ES-I3 (cell line): Measurements from ENCODE around the gene S100A10.

Experiments used
- H3K36me3 ChIP-seq: 2 replicates; pipeline ENCODE4 v1.6.1; 2013; ENCODE audit warnings: mild to moderate bottlenecking, low read length, control low read depth, moderate library complexity; ENCODE audit not compliant: insufficient read depth
- H3K4me1 ChIP-seq: 2 replicates; pipeline ENCODE4 v1.6.1; 2013; ENCODE audit warnings: mild to moderate bottlenecking, control low read depth, low read length; ENCODE audit not compliant: insufficient read depth
- H3K9ac ChIP-seq: 2 replicates; pipeline ENCODE4 v1.6.1; 2013; ENCODE audit warnings: low read depth, mild to moderate bottlenecking, low read length, moderate library complexity
- H3K9me3 ChIP-seq: 2 replicates; pipeline ENCODE4 v1.6.1; 2013; ENCODE audit warnings: mild to moderate bottlenecking, low read length, moderate library complexity; ENCODE audit not compliant: control insufficient read depth, insufficient read depth

S100A10 gene

GRCh38 chr1:151970626-151971025 lies 23.0 kb downstream of the S100A10 start:
- Histone ChIP-seq H3K9me3 (no peaks in the 10 kb centered on the region), H3K9ac (no peak overlapping the region), H3K4me1 (peaks cover 26% of the 10 kb centered on the region), H3K36me3 (no peaks in the 10 kb centered on the region)

GRCh38 chr1:151970128-151970527 lies 23.5 kb downstream of the S100A10 start:
- no peak overlapping the region for H3K9ac ChIP-seq
- H3K36me3 ChIP-seq, result no peaks in the 10 kb centered on the region
- H3K9me3 ChIP-seq, result no peaks in the 10 kb centered on the region
- peaks cover 26% of the 10 kb centered on the region for H3K4me1 ChIP-seq

- no peak overlapping the region for H3K9ac ChIP-seq
- no peaks in the 10 kb centered on the region for H3K9me3 ChIP-seq
- no peaks in the 10 kb centered on the region for H3K36me3 ChIP-seq
- peaks cover 24% of the 10 kb centered on the region for H3K4me1 ChIP-seq
Measured at GRCh38 chr1:151968791-151969399, 24.8 kb downstream of the S100A10 start.

- H3K9ac ChIP-seq, result no peak overlapping the region
- H3K36me3 ChIP-seq, result no peaks in the 10 kb centered on the region
- no peaks in the 10 kb centered on the region for H3K9me3 ChIP-seq
- H3K4me1 ChIP-seq, result peaks cover 16% of the 10 kb centered on the region
Measured at GRCh38 chr1:151968058-151968457, 25.6 kb downstream of the S100A10 start.

- H3K36me3 ChIP-seq, result no peaks in the 10 kb centered on the region
- no peak overlapping the region for H3K9ac ChIP-seq
- no peaks in the 10 kb centered on the region for H3K9me3 ChIP-seq
- H3K4me1 ChIP-seq, result peaks cover 9% of the 10 kb centered on the region
Measured at GRCh38 chr1:151967091-151967490, 26.6 kb downstream of the S100A10 start.

- H3K4me1 ChIP-seq, result peaks cover 9% of the 10 kb centered on the region
- H3K36me3 ChIP-seq, result no peaks in the 10 kb centered on the region
- no peak overlapping the region for H3K9ac ChIP-seq
- H3K9me3 ChIP-seq, result no peaks in the 10 kb centered on the region
Measured at GRCh38 chr1:151966061-151966460, 27.6 kb downstream of the S100A10 start.

- no peaks in the 10 kb centered on the region for H3K9me3 ChIP-seq
- H3K4me1 ChIP-seq, result peaks cover 3% of the 10 kb centered on the region
- no peak overlapping the region for H3K9ac ChIP-seq
- no peaks in the 10 kb centered on the region for H3K36me3 ChIP-seq
Measured at GRCh38 chr1:151964510-151964909, 29.1 kb downstream of the S100A10 start.

- H3K36me3 ChIP-seq, result no peaks in the 10 kb centered on the region
- H3K4me1 ChIP-seq, result peaks cover 2% of the 10 kb centered on the region
- no peak overlapping the region for H3K9ac ChIP-seq
- H3K9me3 ChIP-seq, result no peaks in the 10 kb centered on the region
Measured at GRCh38 chr1:151963288-151963687, 30.4 kb downstream of the S100A10 start.

- Histone ChIP-seq H3K9ac (no peak overlapping the region), H3K36me3 (no peaks in the 10 kb centered on the region), H3K9me3 (no peaks in the 10 kb centered on the region), H3K4me1 (no peaks in the 10 kb centered on the region)
Measured at GRCh38 chr1:151961833-151962232, 31.8 kb downstream of the S100A10 start.

- H3K9ac ChIP-seq, result no peak overlapping the region
- no peaks in the 10 kb centered on the region for H3K36me3 ChIP-seq
- no peaks in the 10 kb centered on the region for H3K4me1 ChIP-seq
- H3K9me3 ChIP-seq, result no peaks in the 10 kb centered on the region
Measured at GRCh38 chr1:151960780-151961513, 32.7 kb downstream of the S100A10 start.

- Histone ChIP-seq H3K9ac (no peak overlapping the region), H3K9me3 (no peaks in the 10 kb centered on the region), H3K36me3 (no peaks in the 10 kb centered on the region), H3K4me1 (no peaks in the 10 kb centered on the region)
Measured at GRCh38 chr1:151958959-151959358, 34.7 kb downstream of the S100A10 start.

- Histone ChIP-seq H3K36me3 (no peaks in the 10 kb centered on the region), H3K9me3 (no peaks in the 10 kb centered on the region), H3K4me1 (no peaks in the 10 kb centered on the region), H3K9ac (no peak overlapping the region)
Measured at GRCh38 chr1:151956957-151957497, 36.6 kb downstream of the S100A10 start.

- Histone ChIP-seq H3K36me3 (no peaks in the 10 kb centered on the region), H3K4me1 (no peaks in the 10 kb centered on the region)
Measured at GRCh38 chr1:151953409-151954094, 40.1 kb downstream of the S100A10 start.

GRCh38 chr1:151952811-151953210 lies 40.8 kb downstream of the S100A10 start:
- Histone ChIP-seq H3K9ac (no peak overlapping the region), H3K36me3 (no peaks in the 10 kb centered on the region), H3K9me3 (no peaks in the 10 kb centered on the region), H3K4me1 (no peaks in the 10 kb centered on the region)

More at GRCh38 chr1:151953409-151954094, 40.1 kb downstream of the S100A10 start:
- Histone ChIP-seq H3K9me3 (no peaks in the 10 kb centered on the region), H3K9ac (no peak overlapping the region)
